HEK293 (cell line): ENCODE data around the gene KCNK6.

Experiments used
- CTCF ChIP-seq: fragments of 450-650 bp; formaldehyde crosslinking; IDR thresholded peaks from 2 replicates; pipeline ENCODE4 v1.5.1; 2016; ENCODE audit warnings: missing biosample characterization, missing genetic modification characterization
- GLIS1 ChIP-seq: fragments of 450-650 bp; formaldehyde crosslinking; IDR thresholded peaks from 2 replicates; pipeline ENCODE4 v1.5.1; 2016; ENCODE audit warnings: missing biosample characterization, missing genetic modification characterization
- REST ChIP-seq: fragments of 450-650 bp; formaldehyde crosslinking; IDR thresholded peaks from 2 replicates; pipeline ENCODE4 v1.5.1; 2016; ENCODE audit warnings: missing biosample characterization, missing genetic modification characterization
- SP2 ChIP-seq: fragments of 450-650 bp; formaldehyde crosslinking; IDR thresholded peaks from 2 replicates; pipeline ENCODE4 v1.5.1; 2016; ENCODE audit warnings: missing biosample characterization, missing genetic modification characterization
- YY1 ChIP-seq: fragments of 450-650 bp; formaldehyde crosslinking; IDR thresholded peaks from 2 replicates; pipeline ENCODE4 v1.5.1; 2018; ENCODE audit warnings: missing biosample characterization, missing genetic modification characterization
- ZNF121 ChIP-seq: fragments of 450-650 bp; formaldehyde crosslinking; IDR thresholded peaks from 2 replicates; pipeline ENCODE4 v1.5.1; 2016; ENCODE audit warnings: missing biosample characterization, missing genetic modification characterization
- ZNF140 ChIP-seq: fragments of 450-650 bp; formaldehyde crosslinking; IDR thresholded peaks from 2 replicates; pipeline ENCODE4 v1.5.1; 2016; ENCODE audit warnings: missing biosample characterization, missing genetic modification characterization
- ZNF155 ChIP-seq: fragments of 450-650 bp; formaldehyde crosslinking; IDR thresholded peaks from 2 replicates; pipeline ENCODE4 v1.5.1; 2016; ENCODE audit warnings: missing biosample characterization, missing genetic modification characterization
- ZNF2 ChIP-seq: fragments of 450-650 bp; formaldehyde crosslinking; IDR thresholded peaks from 2 replicates; pipeline ENCODE4 v1.5.1; 2016; ENCODE audit warnings: missing biosample characterization, missing genetic modification characterization
- ZNF202 ChIP-seq: fragments of 450-650 bp; formaldehyde crosslinking; IDR thresholded peaks from 2 replicates; pipeline ENCODE4 v1.5.1; 2016; ENCODE audit warnings: missing biosample characterization, missing genetic modification characterization, borderline replicate concordance
- ZNF354C ChIP-seq: fragments of 450-650 bp; formaldehyde crosslinking; IDR thresholded peaks from 2 replicates; pipeline ENCODE4 v1.5.1; 2016; ENCODE audit warnings: missing biosample characterization, missing genetic modification characterization, low read depth, borderline replicate concordance
- ZNF423 ChIP-seq: fragments of 450-650 bp; formaldehyde crosslinking; IDR thresholded peaks from 2 replicates; pipeline ENCODE4 v1.5.1; 2016; ENCODE audit warnings: missing biosample characterization, missing genetic modification characterization
- ZNF660 ChIP-seq: fragments of 450-650 bp; IDR thresholded peaks from 2 replicates; pipeline ENCODE4 v1.5.1; 2018; ENCODE audit warnings: missing biosample characterization, mild to moderate bottlenecking, missing genetic modification characterization
- ZNF707 ChIP-seq: fragments of 450-650 bp; formaldehyde crosslinking; IDR thresholded peaks from 2 replicates; pipeline ENCODE4 v1.5.1; 2016; ENCODE audit warnings: missing biosample characterization, missing genetic modification characterization

GRCh38 chr19:38352611-38353010, 33.0 kb downstream of the KCNK6 start:
- TF ChIP-seq CTCF (tag by site-specific recombination) (no peak), ZNF707 (tag by site-specific recombination) (no peak), ZNF140 (no peak), YY1 (tag by site-specific recombination) (no peak), ZNF155 (tag by site-specific recombination) (no peak), ZNF660 (no peak), ZNF202 (tag by site-specific recombination) (no peak), ZNF2 (no peak), GLIS1 (no peak), ZNF121 (0 out of 2 replicates have a peak, but pooled peaks have one; percentile 39), REST (tag by site-specific recombination) (no peak), ZNF423 (tag by site-specific recombination) (no peak), ZNF354C (tag by site-specific recombination) (no peak), SP2 (tag by site-specific recombination) (no peak)
